ENCODE results near the gene TMEM131L. TPM values are rescaled to one million over a fixed set of nuclear protein-coding genes. Genes with fewer than 3 reads are reported as not detected.

The TMEM131L gene
- polyA plus RNA-seq, 1 donor (not counting 4 experiments of a cell fraction or from before 2014, with no cell fraction given): 10.3 TPM

DNA sequence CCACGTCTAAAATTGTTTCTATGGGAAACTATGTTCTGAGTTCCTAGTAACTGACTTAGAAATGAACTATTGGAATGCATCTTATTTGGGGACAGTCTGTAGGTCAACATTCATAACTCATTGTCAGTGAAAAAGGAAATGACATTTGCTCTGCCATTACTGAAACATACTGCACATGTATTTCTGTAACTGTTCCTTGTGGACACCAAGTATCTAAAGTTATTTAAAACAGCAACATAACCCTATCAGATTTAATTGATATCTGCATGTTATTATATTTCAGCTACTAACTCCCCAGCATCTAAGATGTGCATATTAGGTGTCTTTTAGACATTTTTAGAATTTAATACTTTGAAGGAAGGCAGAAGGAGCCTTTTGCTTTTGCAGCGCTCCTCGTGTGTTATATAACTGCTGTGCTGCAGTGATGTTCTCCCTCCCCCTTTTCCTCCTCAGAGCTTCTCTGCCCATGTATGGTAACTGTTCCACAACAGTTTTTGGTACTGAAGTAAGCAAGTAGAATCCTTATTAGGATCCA is 37.2 kb upstream of the TMEM131L start:
- no peak for FAIRE-seq
- peaks cover 12% of the 10 kb centered on the region for H3K4me1 ChIP-seq (ENCODE audit: control insufficient read depth, extremely low read depth, insufficient read depth, low read length)
- dilution Hi-C loops (cut with MboI; ENCODE audit: extremely low pct_ligation_motif_present, low sequenced_read_pairs): no loop called here
- no peaks in the 10 kb centered on the region for H3K9me3 ChIP-seq (ENCODE audit: control insufficient read depth, low read depth, low read length)
- H3K4me3 ChIP-seq (ENCODE audit: control insufficient read depth in 2 of 3, extremely low read depth in 1 of 3, insufficient read depth in 2 of 3, low read depth in 1 of 3, low read length in 3 of 3): no peak overlapping the region
- TF ChIP-seq, protein P1, sequence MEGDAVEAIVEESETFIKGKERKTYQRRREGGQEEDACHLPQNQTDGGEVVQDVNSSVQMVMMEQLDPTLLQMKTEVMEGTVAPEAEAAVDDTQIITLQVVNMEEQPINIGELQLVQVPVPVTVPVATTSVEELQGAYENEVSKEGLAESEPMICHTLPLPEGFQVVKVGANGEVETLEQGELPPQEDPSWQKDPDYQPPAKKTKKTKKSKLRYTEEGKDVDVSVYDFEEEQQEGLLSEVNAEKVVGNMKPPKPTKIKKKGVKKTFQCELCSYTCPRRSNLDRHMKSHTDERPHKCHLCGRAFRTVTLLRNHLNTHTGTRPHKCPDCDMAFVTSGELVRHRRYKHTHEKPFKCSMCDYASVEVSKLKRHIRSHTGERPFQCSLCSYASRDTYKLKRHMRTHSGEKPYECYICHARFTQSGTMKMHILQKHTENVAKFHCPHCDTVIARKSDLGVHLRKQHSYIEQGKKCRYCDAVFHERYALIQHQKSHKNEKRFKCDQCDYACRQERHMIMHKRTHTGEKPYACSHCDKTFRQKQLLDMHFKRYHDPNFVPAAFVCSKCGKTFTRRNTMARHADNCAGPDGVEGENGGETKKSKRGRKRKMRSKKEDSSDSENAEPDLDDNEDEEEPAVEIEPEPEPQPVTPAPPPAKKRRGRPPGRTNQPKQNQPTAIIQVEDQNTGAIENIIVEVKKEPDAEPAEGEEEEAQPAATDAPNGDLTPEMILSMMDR (optimal IDR thresholded peaks at IDR 0.05 in 1 of 3, IDR thresholded peaks at IDR 0.05 in 1 of 3, conservative IDR thresholded peaks at IDR 0.05 in 1 of 3; ENCODE audit: extremely low read depth in 1 of 3, insufficient read depth in 2 of 3, low read length in 3 of 3): no peak
- H2AFZ ChIP-seq (ENCODE audit: control insufficient read depth, low read length): no peak overlapping the region
- H3K27me3 ChIP-seq (ENCODE audit: control insufficient read depth, extremely low read depth, insufficient read depth, low read length): no peaks in the 10 kb centered on the region
- H3K9ac ChIP-seq (ENCODE audit: control insufficient read depth, extremely low read depth, insufficient read depth, low read length): no peak overlapping the region
- H3K9me1 ChIP-seq (ENCODE audit: control insufficient read depth, extremely low read depth, insufficient read depth, low read length): no peaks in the 10 kb centered on the region
- H3K27ac ChIP-seq (ENCODE audit: control insufficient read depth, insufficient read depth, low read length): no peak overlapping the region
- no peaks in the 10 kb centered on the region for H4K20me1 ChIP-seq (ENCODE audit: control insufficient read depth, extremely low read depth, insufficient read depth, low read length)
- H3K79me2 ChIP-seq (ENCODE audit: control insufficient read depth, insufficient read depth, low read length): no peaks in the 10 kb centered on the region
- no peaks in the 10 kb centered on the region for H3K36me3 ChIP-seq (ENCODE audit: control insufficient read depth in 2 of 2, extremely low read depth in 1 of 2, insufficient read depth in 2 of 2, low read length in 2 of 2)
- no peak overlapping the region for H3K4me2 ChIP-seq (ENCODE audit: control insufficient read depth, extremely low read depth, insufficient read depth, low read depth, low read length)
- DNase-seq (ENCODE audit: low read depth, low spot score): no peak

DNA sequence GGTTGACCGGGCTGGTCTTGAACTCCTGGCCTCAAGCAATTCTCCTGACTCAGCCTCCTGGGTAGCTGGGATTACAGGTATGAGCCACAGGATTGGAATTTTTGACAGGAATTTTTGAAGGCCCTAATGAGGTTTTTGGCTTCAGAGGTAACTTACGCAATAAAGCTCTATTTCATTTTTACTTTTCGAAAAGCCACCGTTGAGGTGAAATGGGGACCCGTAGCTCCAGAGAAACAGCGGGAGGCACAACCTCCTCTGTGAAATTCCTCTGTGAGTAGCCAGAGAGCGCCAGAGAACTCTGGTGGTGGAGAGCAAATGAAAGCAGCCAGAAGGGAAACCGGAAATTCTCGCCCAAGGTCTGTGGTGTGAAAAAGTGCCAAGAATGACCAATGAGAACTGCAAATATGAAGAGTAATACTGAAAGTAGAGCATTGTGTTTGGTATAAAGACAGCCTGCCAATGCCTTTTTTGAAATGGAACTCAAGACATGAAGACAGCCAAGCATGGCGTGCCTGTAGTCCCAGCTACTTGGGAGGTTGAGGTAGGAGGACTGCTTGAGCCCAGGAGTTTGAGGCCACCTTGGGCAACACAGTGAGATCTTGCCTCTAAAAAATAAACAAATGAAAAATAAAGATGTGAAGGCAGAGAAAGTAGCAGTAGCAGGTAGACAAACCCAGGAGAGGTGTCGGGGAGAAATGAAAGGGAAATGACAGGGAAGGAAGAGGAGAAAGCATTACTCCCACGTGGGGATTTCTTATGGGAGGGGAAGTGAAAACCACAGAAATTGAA is 33.0 kb upstream of the TMEM131L start:
- H3K27ac ChIP-seq (ENCODE audit: control insufficient read depth, insufficient read depth, low read length): peak overlapping the region; percentile 43
- FAIRE-seq: peak; percentile 90

More for the DNA sequence above, 33.0 kb upstream of the TMEM131L start:
- TF ChIP-seq, protein P1 (optimal IDR thresholded peaks at IDR 0.05 in 1 of 3, IDR thresholded peaks at IDR 0.05 in 1 of 3, conservative IDR thresholded peaks at IDR 0.05 in 1 of 3; ENCODE audit: extremely low read depth in 1 of 3, insufficient read depth in 2 of 3, low read length in 3 of 3): peak; percentile 72 to 92 (median 77)
- TF ChIP-seq EZH2 (IDR thresholded peaks at IDR 0.05; ENCODE audit: low read length): no peak
- no peaks in the 10 kb centered on the region for H3K9me3 ChIP-seq (ENCODE audit: control insufficient read depth, low read depth, low read length)
- peak; percentile 68 for DNase-seq (ENCODE audit: low read depth, low spot score)
- H3K79me2 ChIP-seq (ENCODE audit: control insufficient read depth, insufficient read depth, low read length): no peaks in the 10 kb centered on the region
- H2AFZ ChIP-seq (ENCODE audit: control insufficient read depth, low read length): peak overlapping the region; percentile 81
- no peaks in the 10 kb centered on the region for H3K27me3 ChIP-seq (ENCODE audit: control insufficient read depth, extremely low read depth, insufficient read depth, low read length)
- no peaks in the 10 kb centered on the region for H3K9me1 ChIP-seq (ENCODE audit: control insufficient read depth, extremely low read depth, insufficient read depth, low read length)
- dilution Hi-C loops (cut with MboI; ENCODE audit: extremely low pct_ligation_motif_present, low sequenced_read_pairs): no loop called here
- H3K4me2 ChIP-seq (ENCODE audit: control insufficient read depth, extremely low read depth, insufficient read depth, low read depth, low read length): peak overlapping the region; percentile 72
- no peaks in the 10 kb centered on the region for H4K20me1 ChIP-seq (ENCODE audit: control insufficient read depth, extremely low read depth, insufficient read depth, low read length)
- peaks cover 9% of the 10 kb centered on the region for H3K4me1 ChIP-seq (ENCODE audit: control insufficient read depth, extremely low read depth, insufficient read depth, low read length)
- no peaks in the 10 kb centered on the region for H3K36me3 ChIP-seq (ENCODE audit: control insufficient read depth in 2 of 2, extremely low read depth in 1 of 2, insufficient read depth in 2 of 2, low read length in 2 of 2)
- peak overlapping the region; percentile 46 for H3K9ac ChIP-seq (ENCODE audit: control insufficient read depth, extremely low read depth, insufficient read depth, low read length)
- peak overlapping the region in 2 of 3 experiments; percentile 36 to 52 for H3K4me3 ChIP-seq (ENCODE audit: control insufficient read depth in 2 of 3, extremely low read depth in 1 of 3, insufficient read depth in 2 of 3, low read depth in 1 of 3, low read length in 3 of 3)

All from keratinocyte (primary cell).